Activated CD4-positive, alpha-beta T cell treated with anti-CD3 and anti-CD28 coated beads for 36 hours (primary cell): ENCODE results near the gene TRPM2. TPM values are rescaled to one million over a fixed set of nuclear protein-coding genes. Genes with fewer than 3 reads are reported as not detected.

ENCODE experiments used
- ATAC-seq: fragments of 200-7000 bp; cut with Tn5 transposase; one replicate; pipeline ENCODE4 v1.10.0; 2021; ENCODE audit warnings: mild to moderate bottlenecking, moderate library complexity
- CTCF ChIA-PET: fragments of 350-600 bp; sonication (Branson Sonifier 250); formaldehyde crosslinking; loops from one replicate; lab custom pipeline; 2021; ENCODE audit warnings: antibody characterized with exemption; lab: Charles Lee
- POLR2A ChIA-PET: fragments of 350-600 bp; sonication (Branson Sonifier 250); formaldehyde crosslinking; loops from one replicate; lab custom pipeline; 2021; ENCODE audit warnings: antibody characterized with exemption, inconsistent platforms; lab: Charles Lee
- DNase-seq: peaks from one replicate; pipeline ENCODE4 v3.0.0-alpha.2; 2020
- H3K27ac Mint-ChIP-seq: one replicate; pipeline ENCODE4 v1.8.0; 2021; ENCODE audit warnings: mixed read lengths
- H3K27me3 Mint-ChIP-seq: one replicate; pipeline ENCODE4 v1.8.0; 2021; ENCODE audit warnings: mixed read lengths
- H3K36me3 Mint-ChIP-seq: one replicate; pipeline ENCODE4 v1.8.0; 2021; ENCODE audit warnings: low read depth, mixed read lengths
- H3K4me1 Mint-ChIP-seq: one replicate; pipeline ENCODE4 v1.8.0; 2021; ENCODE audit warnings: mixed read lengths
- H3K4me3 Mint-ChIP-seq: one replicate; pipeline ENCODE4 v1.8.0; 2021; ENCODE audit warnings: mild to moderate bottlenecking, moderate library complexity, mixed read lengths
- H3K9me3 Mint-ChIP-seq: one replicate; pipeline ENCODE4 v1.8.0; 2021; ENCODE audit warnings: low read depth, mixed read lengths
- intact Hi-C, 2 experiments: fragments of 100-400 bp; cut with DNase I in 1 of 2; cut with micrococcal nuclease in 1 of 2; formaldehyde crosslinking; loops; one replicate each; pipeline versions ENCODE4 v1.14.2 to v1.15.1; 2022 to 2024; cut with DNase I, micrococcal nuclease
- total RNA-seq, 2 experiments: library from RNA; stranded (reverse); gene quantifications; one replicate each; pipeline ENCODE4 v1.2.3, GENCODE V29; 2021

The TRPM2 gene
- total RNA-seq, 2 experiments from 2014 or later: 1.5 to 1.7 TPM

DNA sequence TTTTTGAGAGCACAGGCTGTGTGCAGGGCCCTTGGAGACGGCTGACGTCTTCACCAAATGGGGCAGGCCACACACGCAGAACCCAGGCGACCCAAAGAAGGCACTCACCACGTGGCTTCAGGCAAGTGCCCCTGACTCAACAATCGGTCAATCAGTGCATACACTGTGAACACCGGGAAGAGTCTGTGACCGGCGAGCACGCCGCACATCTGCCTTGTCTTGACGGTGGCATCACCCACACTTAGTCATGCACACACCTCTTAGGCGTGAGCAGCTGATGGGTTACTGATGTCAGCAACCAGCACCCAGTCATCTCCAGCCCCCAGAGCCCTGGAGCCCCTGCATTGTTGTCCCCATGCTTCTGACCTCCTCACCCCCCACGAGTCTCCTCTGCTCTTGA lies 97.0 kb downstream of the TRPM2 start:
- Mint-ChIP-seq H3K27ac (no peak overlapping the region), H3K4me3 (no peak overlapping the region), H3K36me3 (no peaks in the 10 kb centered on the region), H3K4me1 (no peaks in the 10 kb centered on the region), H3K27me3 (peaks cover 18% of the 10 kb centered on the region), H3K9me3 (peaks cover 10% of the 10 kb centered on the region)
- ATAC-seq (no peak), DNase-seq (no peak)
- intact Hi-C loops: no loop called here
- ChIA-PET CTCF (no interaction called here), POLR2A (no interaction called here)

DNA sequence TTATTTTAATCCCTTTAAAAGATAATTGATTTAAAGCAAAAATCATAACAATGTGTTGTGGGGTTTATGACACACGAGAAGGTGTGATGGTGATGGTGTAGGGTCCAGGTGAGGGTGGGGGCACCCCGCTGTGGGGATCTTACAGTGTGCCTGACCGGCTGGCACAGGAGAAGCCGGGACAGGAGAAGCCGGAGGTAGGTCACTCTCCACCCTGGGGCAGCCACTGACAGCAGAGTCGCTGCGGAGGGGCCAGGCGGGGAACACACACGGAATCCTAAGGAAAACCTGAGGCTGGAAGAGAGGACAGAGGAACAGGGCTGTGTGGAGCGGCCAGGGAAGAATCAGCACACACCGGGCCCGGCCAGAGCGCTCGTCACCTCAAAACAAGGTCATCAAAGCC lies 97.6 kb downstream of the TRPM2 start:
- Mint-ChIP-seq H3K4me3 (no peak overlapping the region), H3K9me3 (peaks cover 10% of the 10 kb centered on the region), H3K4me1 (no peaks in the 10 kb centered on the region), H3K27me3 (peaks cover 18% of the 10 kb centered on the region), H3K36me3 (no peaks in the 10 kb centered on the region), H3K27ac (no peak overlapping the region)
- POLR2A ChIA-PET: no interaction called here
- CTCF ChIA-PET: no interaction called here
- intact Hi-C loops: no loop called here
- DNase-seq: no peak
- ATAC-seq: no peak

DNA sequence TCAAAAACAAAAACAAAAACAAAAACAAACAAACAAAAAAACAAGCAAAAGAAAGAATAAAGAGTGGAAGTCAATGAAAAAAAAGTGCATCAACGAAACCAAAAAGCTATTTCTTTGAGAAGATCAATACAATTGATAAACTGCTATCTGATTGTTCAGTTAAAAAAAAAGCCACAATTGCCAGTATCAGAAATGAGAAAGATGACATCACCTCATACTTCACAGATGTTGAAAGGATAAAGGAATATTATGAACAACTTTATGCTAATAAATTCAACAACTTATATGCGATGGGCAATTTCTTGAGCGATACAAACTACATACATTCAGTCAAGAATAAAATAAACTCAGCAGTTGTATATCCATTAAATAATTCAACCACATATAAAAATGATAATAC lies 99.7 kb downstream of the TRPM2 start:
- DNase-seq: no peak
- Mint-ChIP-seq H3K4me1 (no peaks in the 10 kb centered on the region), H3K9me3 (peaks cover 10% of the 10 kb centered on the region), H3K36me3 (no peaks in the 10 kb centered on the region), H3K27ac (no peak overlapping the region), H3K4me3 (no peak overlapping the region), H3K27me3 (peaks cover 15% of the 10 kb centered on the region)
- intact Hi-C loops: no loop called here
- ChIA-PET POLR2A (interaction anchor here (0.7 kb wide), 1 partner anchor 699 kb away, joined by 3 read pairs; no protein-coding TSS in a partner anchor), CTCF (interaction anchor here (1.2 kb wide), 1 partner anchor 115 kb away, joined by 3 read pairs; no protein-coding TSS in a partner anchor)
- no peak for ATAC-seq

DNA sequence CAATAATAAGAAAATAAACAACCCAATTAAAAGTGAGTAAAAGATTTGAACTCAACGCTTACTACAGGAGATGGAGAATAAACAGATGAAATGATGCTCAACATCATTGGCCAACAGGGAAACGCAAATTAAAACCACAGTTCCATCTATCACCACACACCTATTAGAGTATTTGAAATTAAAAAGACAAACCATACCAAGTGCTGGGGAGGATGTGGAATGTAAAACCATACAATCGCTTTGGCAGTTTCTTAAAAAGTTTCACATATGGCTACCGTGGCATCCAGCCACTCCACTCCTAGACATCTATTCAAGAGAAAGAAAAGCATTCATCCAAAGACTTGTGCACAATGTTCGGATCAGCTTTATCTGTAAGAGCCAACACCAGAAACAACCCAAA lies 100.6 kb downstream of the TRPM2 start:
- CTCF ChIA-PET: interaction anchor here (0.6 to 1.2 kb wide), 2 partner anchors 26 to 316 kb away, joined by 3 read pairs; no protein-coding TSS in a partner anchor
- Mint-ChIP-seq H3K9me3 (peaks cover 10% of the 10 kb centered on the region), H3K36me3 (no peaks in the 10 kb centered on the region), H3K4me3 (peak overlapping the region; percentile 36), H3K27me3 (peaks cover 15% of the 10 kb centered on the region), H3K27ac (no peak overlapping the region), H3K4me1 (no peaks in the 10 kb centered on the region)
- ATAC-seq (no peak), DNase-seq (no peak)
- intact Hi-C loops: no loop called here
- POLR2A ChIA-PET: interaction anchor here (0.7 kb wide), 1 partner anchor 24 kb away, joined by 7 read pairs; no protein-coding TSS in a partner anchor

DNA sequence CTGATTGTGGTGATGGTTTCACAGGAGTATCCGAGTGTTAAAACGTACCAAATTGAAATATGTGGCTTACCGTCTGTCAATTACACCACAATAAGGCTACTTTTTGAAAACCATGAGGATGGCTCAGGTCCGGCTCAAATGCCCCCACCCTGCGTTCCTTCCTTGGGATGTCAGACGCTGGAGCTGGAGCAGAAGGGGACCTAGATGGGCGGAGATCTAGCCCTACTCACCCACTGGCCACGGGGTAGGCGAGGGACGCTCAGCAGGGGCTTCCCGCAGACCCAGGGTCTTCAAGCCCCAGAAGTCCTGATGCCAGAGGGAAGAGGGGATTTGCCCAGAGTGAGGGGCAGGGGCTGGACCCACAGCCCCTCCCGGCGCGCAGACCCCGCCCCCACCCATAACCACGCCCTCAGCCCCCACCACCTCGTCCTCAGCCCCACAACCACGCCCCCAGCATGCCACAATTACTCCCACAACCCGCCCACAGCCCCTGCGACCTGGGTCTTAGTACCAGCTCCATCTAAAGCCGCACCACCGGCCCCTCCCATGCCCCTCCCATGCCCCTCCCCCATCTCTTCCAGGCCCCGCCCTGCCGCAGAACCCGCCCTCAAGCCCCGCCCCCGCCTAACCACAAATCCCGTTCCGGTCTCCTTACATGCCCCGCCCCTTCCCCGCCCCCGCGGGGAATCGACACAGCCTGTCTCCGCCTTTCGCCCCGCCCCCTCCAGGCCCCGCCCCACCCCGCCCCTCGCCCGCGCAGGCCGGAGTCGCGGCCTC lies 101.5 kb downstream of the TRPM2 start, which contains the start of gene LRRC3:
Gene LRRC3 (plus strand): TSS at position 764 of the 777 bp plus-strand sequence. CDS start 1,135 bp downstream, outside the sequence.
- CTCF ChIA-PET: interaction anchor here (0.6 to 1.2 kb wide), 2 partner anchors 25 to 56 kb away, joined by 3 to 4 read pairs; no protein-coding TSS in a partner anchor
- Mint-ChIP-seq H3K36me3 (no peaks in the 10 kb centered on the region), H3K27me3 (peaks cover 15% of the 10 kb centered on the region), H3K4me3 (peak within 1 kb of the TSS; percentile 67), H3K4me1 (no peaks in the 10 kb centered on the region), H3K9me3 (peaks cover 10% of the 10 kb centered on the region), H3K27ac (no peak within 1 kb of the TSS)
- DNase-seq (peak; percentile 95), ATAC-seq (peak; percentile 74)
- intact Hi-C loops: loop anchor here (1.0 kb wide), 6 partner anchors 27 to 666 kb away; partner anchors contain the start of genes CFAP410 (in 1 of the 2), PFKL (in 1 of the 2) and RRP1 (in 1 of the 2)
- POLR2A ChIA-PET: interaction anchor here (0.7 kb wide), 1 partner anchor 25 kb away, joined by 7 read pairs; no protein-coding TSS in a partner anchor

DNA sequence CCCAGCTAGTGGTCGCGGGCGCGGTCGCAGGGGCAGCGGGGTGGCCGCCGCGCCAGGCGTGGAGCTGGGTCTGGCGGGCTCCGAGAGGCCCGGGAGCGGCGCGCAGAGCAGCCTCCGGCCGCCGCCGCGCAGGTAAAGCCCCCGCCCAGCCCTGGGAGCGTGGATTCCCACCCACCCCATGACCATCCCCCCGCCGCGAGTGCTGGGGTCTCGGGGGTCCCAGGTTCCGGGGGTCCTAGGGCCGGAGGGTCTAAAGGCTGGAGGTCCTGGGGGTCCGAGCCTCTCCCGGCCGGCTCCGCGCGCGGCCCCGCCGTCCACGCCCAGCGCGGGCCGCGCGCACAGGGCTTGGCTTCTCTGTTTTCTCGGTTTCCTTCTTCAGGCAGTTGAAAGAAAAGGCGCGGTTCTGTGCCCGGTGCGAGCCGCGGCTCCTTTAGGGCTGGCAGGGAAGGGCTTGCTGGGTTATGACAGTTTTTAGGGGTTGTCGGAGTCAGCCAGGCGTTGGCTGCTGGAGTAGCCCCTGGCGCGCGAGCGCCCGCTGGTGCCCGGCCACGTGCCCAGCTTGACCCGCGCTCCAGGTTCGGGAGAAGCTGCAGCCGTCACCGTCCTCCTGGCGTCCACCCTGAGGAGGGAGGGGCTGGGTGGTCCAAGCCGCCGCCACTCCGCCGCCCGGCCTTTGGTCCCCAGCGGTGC lies 102.2 kb downstream of the TRPM2 start:
- Mint-ChIP-seq H3K9me3 (peaks cover 10% of the 10 kb centered on the region), H3K27me3 (peaks cover 12% of the 10 kb centered on the region), H3K36me3 (no peaks in the 10 kb centered on the region), H3K27ac (no peak overlapping the region), H3K4me1 (no peaks in the 10 kb centered on the region), H3K4me3 (peak overlapping the region; percentile 67)
- intact Hi-C loops: loop anchor here (1.0 kb wide), 6 partner anchors 27 to 666 kb away; partner anchors contain the start of genes CFAP410 (in 1 of the 2), PFKL (in 1 of the 2) and RRP1 (in 1 of the 2)
- POLR2A ChIA-PET: interaction anchor here (0.7 kb wide), 1 partner anchor 76 kb away, joined by 3 read pairs; no protein-coding TSS in a partner anchor
- ATAC-seq (peak; percentile 66), DNase-seq (peak; percentile 68)
- CTCF ChIA-PET: interaction anchor here (0.6 to 0.7 kb wide), 3 partner anchors 24 to 599 kb away, joined by 3 to 4 read pairs (median 4); no protein-coding TSS in a partner anchor

DNA sequence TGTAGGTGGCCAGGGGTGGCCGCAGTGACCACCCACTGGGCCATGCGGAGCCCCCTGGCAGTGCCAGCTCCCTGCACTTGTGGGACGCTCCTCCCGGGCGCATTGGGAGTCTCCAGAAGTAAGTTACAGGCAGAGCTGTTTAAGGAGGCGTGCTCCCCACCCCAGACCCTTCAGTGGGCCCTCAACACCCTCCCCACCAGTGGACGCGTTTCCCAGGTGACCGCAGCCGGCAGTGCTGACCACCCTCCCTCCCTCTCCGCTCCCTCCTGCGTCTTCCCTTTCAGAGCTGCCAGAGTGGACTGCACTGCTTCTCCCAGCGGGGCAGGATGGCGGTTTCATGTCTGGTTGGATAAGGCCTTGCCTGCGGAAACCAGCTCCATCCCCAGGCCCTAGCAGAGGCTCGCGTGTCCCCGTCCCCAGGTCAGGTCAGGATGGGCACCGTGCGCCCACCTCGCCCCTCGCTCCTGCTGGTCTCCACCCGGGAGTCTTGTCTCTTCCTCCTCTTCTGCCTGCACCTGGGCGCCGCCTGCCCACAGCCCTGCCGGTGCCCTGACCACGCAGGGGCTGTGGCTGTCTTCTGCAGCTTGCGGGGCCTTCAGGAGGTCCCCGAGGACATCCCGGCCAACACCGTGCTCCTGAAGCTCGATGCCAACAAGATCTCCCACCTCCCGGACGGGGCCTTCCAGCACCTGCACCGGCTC lies 102.9 kb downstream of the TRPM2 start:
- ChIA-PET CTCF (interaction anchor here (0.7 to 0.9 kb wide), 3 partner anchors 21 to 598 kb away, joined by 3 to 4 read pairs (median 4); no protein-coding TSS in a partner anchor), POLR2A (interaction anchor here (0.7 kb wide), 1 partner anchor 75 kb away, joined by 3 read pairs; no protein-coding TSS in a partner anchor)
- Mint-ChIP-seq H3K9me3 (peaks cover 10% of the 10 kb centered on the region), H3K4me1 (no peaks in the 10 kb centered on the region), H3K36me3 (no peaks in the 10 kb centered on the region), H3K27ac (no peak overlapping the region), H3K4me3 (peak overlapping the region; percentile 67), H3K27me3 (peaks cover 11% of the 10 kb centered on the region)
- DNase-seq (no peak), ATAC-seq (no peak)
- intact Hi-C loops: no loop called here

DNA sequence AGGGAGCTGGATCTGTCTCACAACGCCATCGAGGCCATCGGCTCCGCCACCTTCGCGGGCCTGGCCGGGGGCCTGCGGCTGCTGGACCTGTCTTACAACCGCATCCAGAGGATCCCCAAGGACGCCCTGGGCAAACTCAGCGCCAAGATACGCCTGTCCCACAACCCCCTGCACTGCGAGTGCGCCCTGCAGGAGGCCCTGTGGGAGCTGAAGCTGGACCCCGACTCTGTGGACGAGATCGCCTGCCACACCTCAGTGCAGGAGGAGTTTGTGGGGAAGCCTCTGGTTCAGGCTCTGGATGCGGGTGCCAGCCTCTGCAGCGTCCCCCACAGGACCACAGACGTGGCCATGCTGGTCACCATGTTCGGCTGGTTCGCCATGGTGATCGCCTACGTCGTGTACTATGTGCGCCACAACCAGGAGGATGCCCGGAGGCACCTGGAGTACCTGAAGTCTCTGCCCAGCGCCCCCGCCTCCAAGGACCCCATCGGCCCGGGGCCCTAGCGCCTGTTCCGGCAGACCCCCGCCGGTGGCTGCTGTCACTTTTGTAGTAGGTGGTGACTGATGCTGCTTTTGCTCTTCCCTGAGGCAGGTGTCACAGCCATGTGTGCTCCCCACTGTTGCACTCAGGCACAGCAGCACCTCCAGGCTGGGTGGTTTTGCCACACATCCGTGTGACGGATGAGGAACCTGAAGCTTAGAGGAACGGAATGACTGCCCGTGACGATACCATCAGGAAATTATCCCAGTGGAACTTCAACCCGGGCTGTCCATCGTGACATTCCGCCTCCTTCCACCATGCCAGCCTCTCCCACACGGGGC lies 103.7 kb downstream of the TRPM2 start:
- POLR2A ChIA-PET: no interaction called here

DNA sequence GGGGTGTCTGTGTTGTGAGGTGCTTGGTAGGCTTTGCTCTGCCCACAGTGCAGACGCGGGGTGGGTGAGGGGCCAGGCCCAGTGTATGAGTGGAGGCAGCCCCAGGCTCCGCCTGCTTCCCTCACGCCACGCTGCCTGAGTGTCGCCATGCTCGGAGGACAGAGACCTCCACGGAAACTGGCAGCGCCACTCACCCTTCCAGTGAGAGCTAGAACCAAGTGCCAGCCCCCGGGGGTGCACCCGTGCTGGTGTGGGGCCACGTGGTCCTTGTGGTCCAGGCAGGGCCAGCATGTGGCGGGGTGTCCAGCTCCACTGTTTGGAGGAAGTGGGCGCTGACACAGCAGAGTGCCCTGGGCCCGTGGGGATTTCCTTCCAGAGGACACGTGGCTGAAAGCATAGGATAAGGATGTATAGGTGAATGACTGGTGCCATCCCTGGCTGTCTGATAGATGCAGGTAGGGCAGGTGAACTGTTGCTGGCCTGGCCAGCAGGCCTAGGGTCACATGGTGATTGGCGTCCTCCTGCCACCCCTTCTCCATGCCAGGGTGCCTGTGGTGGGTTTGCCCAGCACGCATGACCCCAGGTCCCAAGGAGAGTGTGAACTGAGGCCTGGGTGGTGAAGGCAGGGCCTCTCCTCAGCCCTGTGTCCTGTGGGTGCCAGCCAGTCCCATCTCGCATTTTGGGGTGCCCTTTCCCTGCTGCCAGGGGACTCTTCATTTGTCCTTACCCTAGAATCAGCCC lies 105.7 kb downstream of the TRPM2 start:
- CTCF ChIA-PET: no interaction called here
- POLR2A ChIA-PET: no interaction called here
- Mint-ChIP-seq H3K27ac (no peak overlapping the region), H3K9me3 (peaks cover 3% of the 10 kb centered on the region), H3K27me3 (peaks cover 4% of the 10 kb centered on the region), H3K4me1 (no peaks in the 10 kb centered on the region), H3K4me3 (no peak overlapping the region), H3K36me3 (no peaks in the 10 kb centered on the region)
- intact Hi-C loops: no loop called here
- no peak for ATAC-seq
- DNase-seq: no peak

More for the DNA sequence above, 103.7 kb downstream of the TRPM2 start:
- H3K9me3 Mint-ChIP-seq: peaks cover 9% of the 10 kb centered on the region
- H3K27ac Mint-ChIP-seq: no peak overlapping the region
- H3K36me3 Mint-ChIP-seq: no peaks in the 10 kb centered on the region
- ATAC-seq (no peak), DNase-seq (no peak)
- peak overlapping the region; percentile 55 for H3K4me3 Mint-ChIP-seq
- intact Hi-C loops: no loop called here
- peaks cover 9% of the 10 kb centered on the region for H3K27me3 Mint-ChIP-seq
- CTCF ChIA-PET: interaction anchor here (0.9 kb wide), 1 partner anchor 20 kb away, joined by 4 read pairs; no protein-coding TSS in a partner anchor
- no peaks in the 10 kb centered on the region for H3K4me1 Mint-ChIP-seq
